Measurements from ENCODE around the gene MEF2C.

DNA sequence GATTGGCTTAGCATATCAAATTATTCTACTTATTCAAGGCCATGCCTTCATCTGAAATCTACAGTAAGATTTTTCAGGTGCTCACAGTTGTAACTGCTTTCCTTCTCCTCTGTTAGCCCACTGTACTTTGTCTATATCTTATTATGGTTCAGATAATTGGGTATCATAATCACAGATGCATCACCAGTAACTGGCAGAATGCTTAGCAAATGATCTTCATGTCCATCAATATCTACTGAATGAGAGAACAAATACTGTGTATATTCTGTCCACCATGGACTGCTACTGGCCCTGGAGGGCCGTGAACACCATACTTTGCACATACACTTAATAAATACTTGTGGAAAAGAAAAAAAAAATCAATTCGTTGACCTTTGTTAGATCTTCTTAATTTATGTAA, 96.2 kb downstream of the MEF2C start:
- no peak for TF ChIP-seq POLR2A (IDR thresholded peaks at IDR 0.05)
- TF ChIP-seq, protein P1, sequence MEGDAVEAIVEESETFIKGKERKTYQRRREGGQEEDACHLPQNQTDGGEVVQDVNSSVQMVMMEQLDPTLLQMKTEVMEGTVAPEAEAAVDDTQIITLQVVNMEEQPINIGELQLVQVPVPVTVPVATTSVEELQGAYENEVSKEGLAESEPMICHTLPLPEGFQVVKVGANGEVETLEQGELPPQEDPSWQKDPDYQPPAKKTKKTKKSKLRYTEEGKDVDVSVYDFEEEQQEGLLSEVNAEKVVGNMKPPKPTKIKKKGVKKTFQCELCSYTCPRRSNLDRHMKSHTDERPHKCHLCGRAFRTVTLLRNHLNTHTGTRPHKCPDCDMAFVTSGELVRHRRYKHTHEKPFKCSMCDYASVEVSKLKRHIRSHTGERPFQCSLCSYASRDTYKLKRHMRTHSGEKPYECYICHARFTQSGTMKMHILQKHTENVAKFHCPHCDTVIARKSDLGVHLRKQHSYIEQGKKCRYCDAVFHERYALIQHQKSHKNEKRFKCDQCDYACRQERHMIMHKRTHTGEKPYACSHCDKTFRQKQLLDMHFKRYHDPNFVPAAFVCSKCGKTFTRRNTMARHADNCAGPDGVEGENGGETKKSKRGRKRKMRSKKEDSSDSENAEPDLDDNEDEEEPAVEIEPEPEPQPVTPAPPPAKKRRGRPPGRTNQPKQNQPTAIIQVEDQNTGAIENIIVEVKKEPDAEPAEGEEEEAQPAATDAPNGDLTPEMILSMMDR (IDR thresholded peaks at IDR 0.05) = no peak
